Measurements from ENCODE around the gene NR4A1.
A peak's percentile ranks its signal among the peaks of the same experiment; 100 is the strongest.

The NR4A1 gene

GRCh38 chr12:52020539-52021336 is 30.5 kb upstream of the NR4A1 start:
- no peaks in the 10 kb centered on the region for H3K9me2 ChIP-seq (replicated peaks; ENCODE audit: control insufficient read depth, low read length)
- TF ChIP-seq CTCF (IDR thresholded peaks at IDR 0.05; ENCODE audit: low read depth, low read length, poor library complexity, severe bottlenecking) (peak; percentile 85), EZH2phosphoT487 (IDR thresholded peaks at IDR 0.05; ENCODE audit: borderline replicate concordance, low read length) (no peak)
- 0 out of 2 replicates have a peak, but pooled peaks cover 2% of the 10 kb centered on the region for H3K79me2 ChIP-seq (ENCODE audit: control insufficient read depth, low read length)
- no peaks in the 10 kb centered on the region; the same call in none of the 2 replicates for H3F3A ChIP-seq (ENCODE audit: control insufficient read depth, insufficient read depth)
- H3K9me3 ChIP-seq (ENCODE audit: control insufficient read depth, insufficient read depth, low read length), result no peaks in the 10 kb centered on the region
- peaks cover 48% of the 10 kb centered on the region for H3K4me1 ChIP-seq (ENCODE audit: control insufficient read depth, low read length)
- H3K27ac ChIP-seq (ENCODE audit: low read depth, low read length), result no peak overlapping the region
- no peaks in the 10 kb centered on the region for H4K20me1 ChIP-seq (ENCODE audit: control insufficient read depth, insufficient read depth, low read depth, low read length)
- peak overlapping the region; percentile 27 for H3K4me2 ChIP-seq (ENCODE audit: low read length)
- H3K27me3 ChIP-seq (ENCODE audit: control insufficient read depth, low read length), result peaks cover 46% of the 10 kb centered on the region
- no peaks in the 10 kb centered on the region for H3K36me3 ChIP-seq (ENCODE audit: control insufficient read depth, low read length)
- no peak overlapping the region for H3K4me3 ChIP-seq (ENCODE audit: low read length)

- Histone ChIP-seq H3K9me2 (replicated peaks; ENCODE audit: control insufficient read depth, low read length) (no peaks in the 10 kb centered on the region), H3K4me1 (ENCODE audit: control insufficient read depth, low read length) (peaks cover 68% of the 10 kb centered on the region), H3K27ac (ENCODE audit: low read depth, low read length) (no peak overlapping the region), H3K4me2 (ENCODE audit: low read length) (peak overlapping the region; percentile 92), H4K20me1 (ENCODE audit: control insufficient read depth, insufficient read depth, low read depth, low read length) (no peaks in the 10 kb centered on the region), H3K4me3 (ENCODE audit: low read length) (peak overlapping the region; percentile 71), H3F3A (ENCODE audit: control insufficient read depth, insufficient read depth) (no peaks in the 10 kb centered on the region; the same call in none of the 2 replicates), H3K9me3 (ENCODE audit: control insufficient read depth, insufficient read depth, low read length) (no peaks in the 10 kb centered on the region), H3K27me3 (ENCODE audit: control insufficient read depth, low read length) (peaks cover 34% of the 10 kb centered on the region), H3K36me3 (ENCODE audit: control insufficient read depth, low read length) (no peaks in the 10 kb centered on the region), H3K79me2 (ENCODE audit: control insufficient read depth, low read length) (0 out of 2 replicates have a peak, but pooled peaks cover 2% of the 10 kb centered on the region)
- TF ChIP-seq CTCF (IDR thresholded peaks at IDR 0.05; ENCODE audit: low read depth, low read length, poor library complexity, severe bottlenecking) (no peak), EZH2phosphoT487 (IDR thresholded peaks at IDR 0.05; ENCODE audit: borderline replicate concordance, low read length) (peak; percentile 64; the same call in 1 of the 2 replicates)
Observed at GRCh38 chr12:52022841-52023181, 28.4 kb upstream of the NR4A1 start.

- no peaks in the 10 kb centered on the region; the same call in none of the 2 replicates for H3F3A ChIP-seq (ENCODE audit: control insufficient read depth, insufficient read depth)
- TF ChIP-seq CTCF (IDR thresholded peaks at IDR 0.05; ENCODE audit: low read depth, low read length, poor library complexity, severe bottlenecking), result peak; percentile 98
- no peak for TF ChIP-seq EZH2phosphoT487 (IDR thresholded peaks at IDR 0.05; ENCODE audit: borderline replicate concordance, low read length)
- peak overlapping the region; percentile 71 for H3K4me3 ChIP-seq (ENCODE audit: low read length)
- H4K20me1 ChIP-seq (ENCODE audit: control insufficient read depth, insufficient read depth, low read depth, low read length), result no peaks in the 10 kb centered on the region
- H3K36me3 ChIP-seq (ENCODE audit: control insufficient read depth, low read length), result no peaks in the 10 kb centered on the region
- H3K4me1 ChIP-seq (ENCODE audit: control insufficient read depth, low read length), result peaks cover 68% of the 10 kb centered on the region
- H3K9me2 ChIP-seq (replicated peaks; ENCODE audit: control insufficient read depth, low read length), result no peaks in the 10 kb centered on the region
- H3K4me2 ChIP-seq (ENCODE audit: low read length), result peak overlapping the region; percentile 92
- H3K9me3 ChIP-seq (ENCODE audit: control insufficient read depth, insufficient read depth, low read length), result no peaks in the 10 kb centered on the region
- 0 out of 2 replicates have a peak, but pooled peaks cover 2% of the 10 kb centered on the region for H3K79me2 ChIP-seq (ENCODE audit: control insufficient read depth, low read length)
- peak overlapping the region; percentile 64; the same call in 1 of the 2 replicates for H3K27ac ChIP-seq (ENCODE audit: low read depth, low read length)
- peaks cover 34% of the 10 kb centered on the region for H3K27me3 ChIP-seq (ENCODE audit: control insufficient read depth, low read length)
Observed at GRCh38 chr12:52023182-52023975, 27.9 kb upstream of the NR4A1 start.

All from DOHH2 (cell line).